SK-N-SH (cell line): ENCODE results near the gene MUC7. TPM values are rescaled to one million over a fixed set of nuclear protein-coding genes. Genes with fewer than 3 reads are reported as not detected.

ENCODE experiments used
- CTCF ChIA-PET: fragments of 300-600, 350-600 bp; formaldehyde crosslinking; extraction: SDS; loops from one replicate; lab custom pipeline; 2021; lab: Yijun Ruan, JAX
- POLR2A ChIA-PET: fragments of 350-600 bp; sonication (Branson Sonifier 250); formaldehyde crosslinking; extraction: SDS; loops from one replicate; lab custom pipeline; 2020; ENCODE audit warnings: antibody characterized with exemption, inconsistent platforms; lab: Yijun Ruan, JAX
- DNase-seq: peaks from one replicate; pipeline ENCODE4 v3.0.0; 2012
- H2AFZ ChIP-seq: fragments of 200-600 bp; sonication (generic); 2 replicates; pipeline ENCODE4 v1.8.1; 2016; ENCODE audit warnings: antibody characterized with exemption, mild to moderate bottlenecking, low read depth
- H3F3A ChIP-seq: fragments of 200-600 bp; sonication (generic); replicated peaks from 2 replicates; pipeline ENCODE3; 2016; ENCODE audit warnings: antibody characterized with exemption, mild to moderate bottlenecking; ENCODE audit not compliant: insufficient read depth
- H3K27ac ChIP-seq, 2 experiments: fragments of 200-500 bp in 1 of 2; fragments of 200-600 bp in 1 of 2; sonication (Bioruptor generic) in 1 of 2; sonication (generic), shearing (Covaris generic) in 1 of 2; 2 replicates each; pipeline versions ENCODE4 v1.5.1 to v1.6.1; 2014 to 2016; ENCODE audit warnings: low read depth in 2 of 2, inconsistent platforms in 1 of 2, low read length in 1 of 2, mild to moderate bottlenecking in 1 of 2, mixed read lengths in 1 of 2
- H3K27me3 ChIP-seq: fragments of 200-600 bp; sonication (generic), shearing (Covaris generic); 2 replicates; pipeline ENCODE4 v1.6.1; 2016; ENCODE audit warnings: mixed run types; ENCODE audit not compliant: insufficient read depth
- H3K36me3 ChIP-seq, 2 experiments: fragments of 200-500 bp in 1 of 2; fragments of 200-600 bp in 1 of 2; sonication (Bioruptor generic) in 1 of 2; sonication (generic) in 1 of 2; replicated peaks in 1 of 2; 2 replicates each; pipeline versions ENCODE3 to v1.5.1; 2014 to 2016; ENCODE audit warnings: low read length in 1 of 2, mild to moderate bottlenecking in 1 of 2; ENCODE audit not compliant: insufficient read depth in 2 of 2, control insufficient read depth in 1 of 2
- H3K4me1 ChIP-seq, 2 experiments: fragments of 200-500 bp in 1 of 2; fragments of 200-600 bp in 1 of 2; sonication (Bioruptor generic) in 1 of 2; sonication (generic), shearing (Covaris generic) in 1 of 2; 2 replicates each; pipeline versions ENCODE4 v1.5.1 to v1.6.1; 2014 to 2016; ENCODE audit warnings: low read depth in 1 of 2, low read length in 1 of 2, mixed run types in 1 of 2; ENCODE audit not compliant: insufficient read depth in 2 of 2, control insufficient read depth in 1 of 2
- H3K4me2 ChIP-seq: fragments of 200-600 bp; sonication (generic), shearing (Covaris generic); 2 replicates; pipeline ENCODE4 v1.6.1; 2017; ENCODE audit warnings: mixed run types
- H3K4me3 ChIP-seq, 2 experiments: fragments of 200-500 bp in 1 of 2; fragments of 200-600 bp in 1 of 2; sonication (Bioruptor generic) in 1 of 2; sonication (generic), shearing (Covaris generic) in 1 of 2; 2 replicates each; pipeline versions ENCODE4 v1.5.1 to v1.8.1; 2014 to 2016; ENCODE audit warnings: low read depth in 2 of 2, inconsistent platforms in 1 of 2, low read length in 1 of 2, mild to moderate bottlenecking in 1 of 2, mixed read lengths in 1 of 2, moderate library complexity in 1 of 2
- H3K79me2 ChIP-seq: fragments of 200-600 bp; sonication (generic); 2 replicates; pipeline ENCODE4 v1.8.1; 2017; ENCODE audit warnings: mild to moderate bottlenecking; ENCODE audit not compliant: insufficient read depth
- H3K9ac ChIP-seq: fragments of 200-600 bp; sonication (generic); 2 replicates; pipeline ENCODE4 v1.6.1; 2017; ENCODE audit warnings: mixed run types
- H3K9me2 ChIP-seq: fragments of 200-600 bp; sonication (generic); 2 replicates; pipeline ENCODE4 v1.6.1; 2017; ENCODE audit warnings: mixed run types
- H3K9me3 ChIP-seq: fragments of 200-600 bp; sonication (generic); 2 replicates; pipeline ENCODE4 v1.6.1; 2017; ENCODE audit warnings: mixed run types, mild to moderate bottlenecking, moderate library complexity
- H4K20me1 ChIP-seq: fragments of 200-600 bp; sonication (generic); 2 replicates; pipeline ENCODE4 v1.6.1; 2017; ENCODE audit warnings: mild to moderate bottlenecking, mixed run types; ENCODE audit not compliant: insufficient read depth
- CHD2 ChIP-seq: fragments of 150-350 bp; IDR thresholded peaks from 2 replicates; pipeline ENCODE4 v1.6.1; 2018; ENCODE audit warnings: low read length; ENCODE audit not compliant: partially characterized antibody
- ELF1 ChIP-seq: IDR thresholded peaks from 2 replicates; pipeline ENCODE4 v1.4.0; 2012
- EP300 ChIP-seq, 2 experiments: IDR thresholded peaks; 2 replicates each; pipeline versions ENCODE4 v1.4.0 to v1.6.1; 2012; ENCODE audit warnings: borderline replicate concordance in 1 of 2, low read depth in 1 of 2, low read length in 1 of 2
- GABPA ChIP-seq: IDR thresholded peaks from 2 replicates; pipeline ENCODE4 v1.4.0; 2012; ENCODE audit warnings: low read depth, mild to moderate bottlenecking
- MEF2A ChIP-seq: IDR thresholded peaks from 2 replicates; pipeline ENCODE4 v1.4.0; 2012; ENCODE audit warnings: low read depth, borderline replicate concordance
- NFIC ChIP-seq: IDR thresholded peaks from 2 replicates; pipeline ENCODE4 v1.4.0; 2012; ENCODE audit warnings: borderline replicate concordance
- RAD21 ChIP-seq: IDR thresholded peaks from 2 replicates; pipeline ENCODE4 v1.6.1; 2012; ENCODE audit warnings: mild to moderate bottlenecking, low read length
- RCOR1 ChIP-seq: fragments of 150-350 bp; IDR thresholded peaks from 2 replicates; pipeline ENCODE4 v1.6.1; 2017; ENCODE audit warnings: antibody characterized with exemption, low read length
- RXRA ChIP-seq: IDR thresholded peaks from 2 replicates; pipeline ENCODE4 v1.4.0; 2012; ENCODE audit warnings: low read depth, mild to moderate bottlenecking, borderline replicate concordance
- SMC3 ChIP-seq: IDR thresholded peaks from 2 replicates; pipeline ENCODE4 v1.6.1; 2012; ENCODE audit warnings: low read depth, low read length, improper control_type of control experiment
- TEAD4 ChIP-seq: IDR thresholded peaks from 2 replicates; pipeline ENCODE4 v1.4.0; 2012; ENCODE audit warnings: mild to moderate bottlenecking, borderline replicate concordance; ENCODE audit not compliant: insufficient read depth
- USF1 ChIP-seq: IDR thresholded peaks from 2 replicates; pipeline ENCODE4 v1.4.0; 2012; ENCODE audit warnings: low read depth, borderline replicate concordance
- WGBS: methylation state at CpG from one replicate; pipeline ENCODE4 v1.1.6; 2017; ENCODE audit warnings: low lambda C conversion rate; 5-methylcytosine and 5-hydroxymethylcytosine counted together
- polyA plus RNA-seq, 3 experiments: library from polyadenylated mRNA; depleted of rRNA; stranded (reverse); fragments of >200 nt; gene quantifications; 2 replicates each; pipeline ENCODE4 v1.2.3, GENCODE V29; 2012
- TF ChIP-seq, protein P1 (sequence below): fragments of 150-350 bp; IDR thresholded peaks from 2 replicates; pipeline ENCODE4 v1.6.1; 2017; ENCODE audit warnings: antibody characterized with exemption, low read length, low read depth, borderline replicate concordance
- TF ChIP-seq, protein P2 (sequence below): fragments of 150-350 bp; IDR thresholded peaks from 2 replicates; pipeline ENCODE4 v1.6.1; 2016; ENCODE audit warnings: mild to moderate bottlenecking, low read depth, low read length

MUC7 gene
- polyA plus RNA-seq, 1 of the 3 experiments (the other 2 are of a cell fraction): not detected

GRCh38 chr4:70442474-70442873 is 29.5 kb upstream of the MUC7 start:
- Histone ChIP-seq H3F3A (no peaks in the 10 kb centered on the region), H4K20me1 (no peaks in the 10 kb centered on the region), H3K36me3 (no peaks in the 10 kb centered on the region), H3K4me1 (no peaks in the 10 kb centered on the region), H3K9ac (no peak overlapping the region), H3K27ac (no peak overlapping the region), H2AFZ (no peak overlapping the region), H3K9me3 (no peaks in the 10 kb centered on the region), H3K9me2 (no peaks in the 10 kb centered on the region), H3K27me3 (no peaks in the 10 kb centered on the region), H3K4me2 (no peak overlapping the region), H3K4me3 (no peak overlapping the region), H3K79me2 (no peaks in the 10 kb centered on the region)
- no peak for TF ChIP-seq EP300 (IDR thresholded peaks at IDR 0.05; ENCODE audit: borderline replicate concordance in 1 of 2, low read depth in 1 of 2, low read length in 1 of 2)
- TF ChIP-seq CHD2: no peak
- TF ChIP-seq, protein P1, sequence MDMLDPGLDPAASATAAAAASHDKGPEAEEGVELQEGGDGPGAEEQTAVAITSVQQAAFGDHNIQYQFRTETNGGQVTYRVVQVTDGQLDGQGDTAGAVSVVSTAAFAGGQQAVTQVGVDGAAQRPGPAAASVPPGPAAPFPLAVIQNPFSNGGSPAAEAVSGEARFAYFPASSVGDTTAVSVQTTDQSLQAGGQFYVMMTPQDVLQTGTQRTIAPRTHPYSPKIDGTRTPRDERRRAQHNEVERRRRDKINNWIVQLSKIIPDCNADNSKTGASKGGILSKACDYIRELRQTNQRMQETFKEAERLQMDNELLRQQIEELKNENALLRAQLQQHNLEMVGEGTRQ: no peak
- ChIA-PET CTCF (no interaction called here), POLR2A (no interaction called here)
- no peak for DNase-seq

DNA sequence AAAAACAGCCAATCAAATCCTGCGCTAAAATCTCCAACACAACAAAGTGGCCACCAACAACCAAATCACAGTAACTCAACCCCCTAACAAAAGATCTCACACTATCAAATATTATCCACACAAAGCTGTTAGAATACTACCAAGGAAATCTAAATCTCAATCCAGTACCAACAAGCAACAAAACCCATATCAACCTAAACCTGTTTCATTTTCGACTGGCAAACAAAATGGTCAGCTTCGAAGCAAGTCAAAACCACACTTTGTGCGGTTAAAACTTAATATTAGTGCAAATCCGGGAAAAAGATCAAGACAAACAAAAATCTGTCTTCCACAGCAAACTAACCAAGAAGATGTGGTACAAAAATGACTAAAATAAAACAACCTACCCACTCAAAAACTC is 28.7 kb upstream of the MUC7 start:
- TF ChIP-seq RAD21: no peak
- TF ChIP-seq GABPA: no peak
- no peak for TF ChIP-seq RCOR1
- TF ChIP-seq TEAD4: no peak
- no peak for TF ChIP-seq ELF1
- no peak for TF ChIP-seq EP300 (IDR thresholded peaks at IDR 0.05; ENCODE audit: borderline replicate concordance in 1 of 2, low read depth in 1 of 2, low read length in 1 of 2)
- TF ChIP-seq NFIC: no peak
- no peak for TF ChIP-seq USF1
- CTCF ChIA-PET: no interaction called here
- no peak for DNase-seq
- POLR2A ChIA-PET: no interaction called here
- no peaks in the 10 kb centered on the region for H3K27me3 ChIP-seq
- H3K36me3 ChIP-seq: no peaks in the 10 kb centered on the region
- no peaks in the 10 kb centered on the region for H3K4me1 ChIP-seq
- WGBS: 21% methylated on average over 5 of the region's 5 CpGs
- H3K4me3 ChIP-seq: no peak overlapping the region
- no peak overlapping the region for H3K9ac ChIP-seq
- no peak overlapping the region for H3K27ac ChIP-seq
- no peak overlapping the region for H3K4me2 ChIP-seq
- H3K79me2 ChIP-seq: no peaks in the 10 kb centered on the region
- no peaks in the 10 kb centered on the region for H3F3A ChIP-seq
- H3K9me2 ChIP-seq: no peaks in the 10 kb centered on the region
- no peaks in the 10 kb centered on the region for H3K9me3 ChIP-seq
- 0 out of 2 replicates have a peak overlapping the region, but pooled peaks have one; percentile 51 for H2AFZ ChIP-seq
- H4K20me1 ChIP-seq: no peaks in the 10 kb centered on the region

DNA sequence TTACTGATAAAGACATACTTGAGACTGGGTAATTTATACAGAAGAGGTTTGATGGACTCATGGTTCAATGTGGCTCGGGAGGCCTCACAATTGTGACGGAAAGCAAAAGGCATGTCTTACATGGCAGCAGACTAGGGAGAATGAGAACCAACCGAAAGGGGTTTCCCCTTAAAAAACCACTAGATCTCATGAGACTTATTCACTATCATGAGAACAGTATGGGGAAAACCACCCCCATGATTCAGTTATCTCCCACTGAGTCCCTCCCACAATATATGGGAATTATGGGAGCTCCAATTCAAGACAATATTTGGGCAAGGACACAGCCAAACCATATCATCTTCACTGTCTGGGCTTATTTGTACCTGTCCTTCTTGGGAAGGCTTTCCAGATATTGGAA is 22.8 kb upstream of the MUC7 start:
- H3K4me1 ChIP-seq: no peaks in the 10 kb centered on the region
- H2AFZ ChIP-seq: no peak overlapping the region
- H3K9me3 ChIP-seq: no peaks in the 10 kb centered on the region
- 2% methylated on average over 3 of the region's 3 CpGs for WGBS
- no peak overlapping the region for H3K27ac ChIP-seq
- no peak for DNase-seq
- TF ChIP-seq SMC3 (no peak), RXRA (no peak), CHD2 (no peak), MEF2A (no peak)
- TF ChIP-seq, protein P2, sequence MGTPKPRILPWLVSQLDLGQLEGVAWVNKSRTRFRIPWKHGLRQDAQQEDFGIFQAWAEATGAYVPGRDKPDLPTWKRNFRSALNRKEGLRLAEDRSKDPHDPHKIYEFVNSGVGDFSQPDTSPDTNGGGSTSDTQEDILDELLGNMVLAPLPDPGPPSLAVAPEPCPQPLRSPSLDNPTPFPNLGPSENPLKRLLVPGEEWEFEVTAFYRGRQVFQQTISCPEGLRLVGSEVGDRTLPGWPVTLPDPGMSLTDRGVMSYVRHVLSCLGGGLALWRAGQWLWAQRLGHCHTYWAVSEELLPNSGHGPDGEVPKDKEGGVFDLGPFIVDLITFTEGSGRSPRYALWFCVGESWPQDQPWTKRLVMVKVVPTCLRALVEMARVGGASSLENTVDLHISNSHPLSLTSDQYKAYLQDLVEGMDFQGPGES: no peak
- TF ChIP-seq, all 33 proteins: peak for 0
- no peaks in the 10 kb centered on the region for H4K20me1 ChIP-seq
- H3K36me3 ChIP-seq: no peaks in the 10 kb centered on the region
- no peak overlapping the region for H3K4me3 ChIP-seq
- H3K9ac ChIP-seq: no peak overlapping the region
- no peaks in the 10 kb centered on the region for H3F3A ChIP-seq
- no peak overlapping the region for H3K4me2 ChIP-seq
- CTCF ChIA-PET: no interaction called here
- H3K79me2 ChIP-seq: no peaks in the 10 kb centered on the region
- no peaks in the 10 kb centered on the region for H3K9me2 ChIP-seq
- no peaks in the 10 kb centered on the region for H3K27me3 ChIP-seq
- POLR2A ChIA-PET: no interaction called here
